GM13977 (cell line): Measurements from ENCODE around the gene LSM7.

Experiments
- DNase-seq: peaks from one replicate; pipeline ENCODE4 v3.0.0; 2012; ENCODE audit warnings: low spot score
- in situ Hi-C: fragments of 300-500 bp; cut with MboI; formaldehyde crosslinking; loops from one replicate; pipeline ENCODE4 v1.12.0; 2022; ENCODE audit warnings: low sequenced_read_pairs, low pct_unique_long_range_greater_than_20kb, mixed read lengths, inconsistent platforms; ENCODE audit not compliant: unreplicated experiment
- TF ChIP-seq, protein P1 (sequence below): IDR thresholded peaks from 2 replicates; pipeline ENCODE4 v1.5.1; 2012; ENCODE audit warnings: mild to moderate bottlenecking, control low read depth; ENCODE audit not compliant: insufficient read depth; ENCODE audit errors: extremely low read depth, missing control alignments

Gene LSM7

DNA sequence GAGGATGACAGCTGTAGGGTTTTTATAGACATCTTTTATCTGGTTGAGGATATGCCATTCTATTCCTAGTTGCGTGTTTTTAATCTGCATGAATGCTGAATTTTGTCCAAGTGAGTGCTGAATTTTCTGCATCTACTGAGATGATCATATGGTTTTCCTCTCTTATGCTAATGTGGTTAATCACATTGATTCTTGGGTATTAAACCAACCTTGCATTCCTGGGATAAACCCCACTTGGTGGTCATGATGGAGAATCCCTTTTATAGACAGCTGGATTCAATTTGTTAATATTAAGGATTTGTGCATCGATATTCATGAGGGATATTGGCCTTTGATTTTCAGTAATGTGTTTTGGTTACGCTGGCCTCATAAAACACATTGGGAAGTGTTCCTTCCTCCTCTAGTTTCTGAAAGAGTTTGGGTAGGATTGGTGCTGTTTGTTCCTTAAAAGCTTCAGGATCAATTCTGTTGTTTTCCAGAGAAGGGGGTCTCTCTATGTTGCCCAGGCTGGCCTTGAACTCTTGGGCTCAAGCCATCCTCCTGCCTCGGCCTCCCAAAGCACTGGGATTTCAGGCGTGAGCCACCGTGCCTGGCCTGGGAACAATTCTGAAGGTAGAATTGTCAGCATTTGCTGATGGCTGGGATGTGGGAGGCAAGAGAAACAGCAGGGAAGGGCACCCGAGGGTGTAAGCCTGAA lies 13.1 kb downstream of the LSM7 start:
- TF ChIP-seq, protein P1, sequence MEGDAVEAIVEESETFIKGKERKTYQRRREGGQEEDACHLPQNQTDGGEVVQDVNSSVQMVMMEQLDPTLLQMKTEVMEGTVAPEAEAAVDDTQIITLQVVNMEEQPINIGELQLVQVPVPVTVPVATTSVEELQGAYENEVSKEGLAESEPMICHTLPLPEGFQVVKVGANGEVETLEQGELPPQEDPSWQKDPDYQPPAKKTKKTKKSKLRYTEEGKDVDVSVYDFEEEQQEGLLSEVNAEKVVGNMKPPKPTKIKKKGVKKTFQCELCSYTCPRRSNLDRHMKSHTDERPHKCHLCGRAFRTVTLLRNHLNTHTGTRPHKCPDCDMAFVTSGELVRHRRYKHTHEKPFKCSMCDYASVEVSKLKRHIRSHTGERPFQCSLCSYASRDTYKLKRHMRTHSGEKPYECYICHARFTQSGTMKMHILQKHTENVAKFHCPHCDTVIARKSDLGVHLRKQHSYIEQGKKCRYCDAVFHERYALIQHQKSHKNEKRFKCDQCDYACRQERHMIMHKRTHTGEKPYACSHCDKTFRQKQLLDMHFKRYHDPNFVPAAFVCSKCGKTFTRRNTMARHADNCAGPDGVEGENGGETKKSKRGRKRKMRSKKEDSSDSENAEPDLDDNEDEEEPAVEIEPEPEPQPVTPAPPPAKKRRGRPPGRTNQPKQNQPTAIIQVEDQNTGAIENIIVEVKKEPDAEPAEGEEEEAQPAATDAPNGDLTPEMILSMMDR = no peak
- in situ Hi-C loops = no loop called here
- no peak for DNase-seq

DNA sequence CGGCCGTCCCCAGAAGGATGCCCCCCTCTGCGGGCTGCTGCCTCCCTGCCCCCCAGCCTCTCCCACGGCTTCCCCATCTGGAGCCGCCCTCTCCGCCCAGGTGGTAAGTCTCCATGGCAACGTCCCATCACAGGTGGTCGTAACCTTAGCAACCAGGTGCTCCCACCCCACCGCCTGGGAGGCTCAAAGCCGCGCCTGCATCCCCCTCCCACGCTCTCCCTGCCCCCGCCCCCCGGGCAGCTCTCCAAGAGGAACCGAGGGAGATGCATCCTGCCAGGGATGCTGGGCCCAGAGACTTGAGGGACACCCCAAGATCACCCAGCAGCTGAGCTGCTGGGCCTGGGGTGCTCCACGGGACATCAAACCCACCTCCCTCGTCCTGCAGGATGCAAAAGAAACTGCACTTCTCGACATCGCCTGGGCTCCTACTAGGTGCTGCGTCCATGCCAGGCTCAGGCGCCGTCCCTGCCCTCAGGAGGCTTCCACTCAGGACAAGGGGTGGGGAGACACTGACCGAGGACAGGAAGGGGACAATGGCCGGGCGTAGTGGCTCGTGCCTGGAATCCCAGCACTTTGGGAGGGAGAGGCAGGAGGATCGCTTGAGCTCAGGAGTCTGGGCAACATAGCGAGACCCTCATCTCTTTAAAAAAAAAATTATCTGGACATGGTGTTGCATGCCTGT lies 15.4 kb downstream of the LSM7 start:
- in situ Hi-C loops = no loop called here
- TF ChIP-seq, protein P1 = no peak
- DNase-seq = no peak

DNA sequence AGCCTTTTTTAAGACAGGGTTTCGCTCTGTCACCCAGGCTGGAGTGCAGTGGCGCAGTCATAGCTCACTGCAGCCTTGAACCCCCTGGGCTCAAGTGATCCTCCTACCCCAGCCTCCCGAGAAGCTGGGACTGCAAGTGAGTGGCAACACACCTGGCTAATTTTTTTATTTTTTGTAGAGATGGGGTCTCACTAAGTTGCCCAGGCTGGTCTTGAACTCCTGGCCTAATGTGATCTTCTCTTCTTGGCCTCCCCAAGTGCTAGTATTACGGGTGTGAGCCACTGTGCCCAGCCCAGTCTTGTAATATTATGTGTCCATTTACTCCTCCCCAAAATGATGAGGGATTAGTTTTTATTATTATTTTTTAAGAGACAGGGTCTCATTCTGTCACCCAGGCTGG lies 17.3 kb downstream of the LSM7 start:
- TF ChIP-seq, protein P1 = no peak
- no peak for DNase-seq
- in situ Hi-C loops = no loop called here

DNA sequence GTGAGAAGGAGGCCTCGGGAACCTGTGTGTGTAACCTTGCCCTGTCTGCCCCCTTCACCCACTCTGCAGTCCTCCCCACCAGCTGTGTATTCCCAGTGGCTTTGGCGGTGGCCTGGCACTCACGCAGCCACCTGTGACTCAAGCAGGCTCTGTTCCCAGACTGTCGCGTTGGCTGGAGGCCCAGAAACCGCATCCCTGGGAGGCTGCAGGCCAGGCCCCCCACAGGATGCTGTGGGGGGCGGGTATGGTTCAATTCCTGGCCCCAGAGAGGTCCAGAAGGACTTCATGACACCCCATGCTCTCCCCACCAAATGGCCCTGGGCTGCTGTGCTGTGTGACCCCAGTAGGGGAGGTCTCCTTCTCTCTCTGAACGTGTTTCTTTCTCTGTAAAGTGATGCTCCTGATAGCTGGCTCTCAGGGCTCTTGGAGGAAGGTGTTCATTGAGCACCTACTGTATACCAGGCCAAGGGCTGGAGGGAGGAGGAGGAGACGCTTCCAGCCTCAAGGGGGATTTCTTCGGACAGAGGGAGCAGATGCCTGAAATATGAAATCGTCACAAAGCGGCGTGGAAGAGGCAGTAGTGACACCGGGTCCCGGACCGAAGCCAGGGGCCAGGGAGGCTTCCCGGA lies 18.5 kb downstream of the LSM7 start:
- in situ Hi-C loops = no loop called here
- TF ChIP-seq, protein P1 = no peak
- no peak for DNase-seq

DNA sequence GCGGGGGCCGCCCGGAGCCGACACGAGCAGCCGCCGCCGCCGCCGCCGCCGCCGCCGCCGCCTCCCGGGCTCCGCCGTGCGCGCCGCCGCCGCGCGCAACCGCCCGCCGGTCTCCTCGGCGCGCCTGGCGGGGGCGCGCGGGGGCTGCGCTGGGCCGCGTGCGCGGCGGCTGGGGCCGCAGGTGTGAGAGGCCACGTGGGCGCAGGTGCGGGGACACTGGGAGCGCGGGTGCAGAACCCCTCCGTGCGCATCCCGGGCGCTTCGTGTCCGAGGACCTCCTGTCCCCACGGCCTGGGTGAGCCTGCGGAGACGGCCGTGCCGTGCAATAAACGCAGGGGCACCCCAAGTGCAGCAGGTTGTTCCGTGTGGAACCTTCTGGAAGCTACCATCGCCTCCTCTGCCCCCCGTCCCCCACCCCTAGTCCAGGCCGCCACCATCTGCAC lies 20.3 kb downstream of the LSM7 start, which contains the start of gene LINGO3:
TSS of gene LINGO3 (minus strand) at position 41 of the 443 bp plus-strand sequence. CDS start 16,378 bp downstream, outside the sequence.
- in situ Hi-C loops = no loop called here
- no peak for DNase-seq
- TF ChIP-seq, protein P1 = no peak

DNA sequence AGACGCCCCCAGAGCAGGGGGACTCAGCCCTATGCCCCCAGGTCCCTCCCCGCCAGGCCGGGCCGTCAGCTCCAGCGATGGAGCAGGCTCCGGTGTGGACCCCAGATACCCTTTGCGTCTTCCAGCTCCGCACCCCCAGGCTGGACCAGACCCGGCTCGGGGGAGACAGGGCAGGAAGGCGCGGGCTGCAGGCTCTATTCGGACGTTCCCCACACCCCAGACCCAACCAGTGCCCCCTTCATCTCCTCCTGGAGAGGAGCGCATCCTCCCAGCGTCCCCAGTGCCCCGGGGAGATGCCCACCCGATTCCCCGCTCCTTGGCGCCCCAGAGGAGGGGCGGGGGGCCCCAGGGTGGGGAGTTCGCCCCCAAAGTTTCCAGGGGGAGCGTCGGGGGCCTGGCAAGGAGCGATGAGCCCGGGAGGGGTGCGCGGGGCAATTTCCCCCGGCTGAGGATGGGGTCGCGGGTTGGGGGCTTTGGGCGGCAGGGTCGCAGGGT lies 20.8 kb downstream of the LSM7 start:
- TF ChIP-seq, protein P1 = no peak
- DNase-seq = no peak
- in situ Hi-C loops = no loop called here
